ENCODE data around the gene TBC1D7. TPM values are rescaled to one million over a fixed set of nuclear protein-coding genes. Genes with fewer than 3 reads are reported as not detected.

TBC1D7 gene
- total and polyA plus RNA-seq, 5 experiments from 2014 or later = 11.8 to 19.2 (median 17.1) TPM

DNA sequence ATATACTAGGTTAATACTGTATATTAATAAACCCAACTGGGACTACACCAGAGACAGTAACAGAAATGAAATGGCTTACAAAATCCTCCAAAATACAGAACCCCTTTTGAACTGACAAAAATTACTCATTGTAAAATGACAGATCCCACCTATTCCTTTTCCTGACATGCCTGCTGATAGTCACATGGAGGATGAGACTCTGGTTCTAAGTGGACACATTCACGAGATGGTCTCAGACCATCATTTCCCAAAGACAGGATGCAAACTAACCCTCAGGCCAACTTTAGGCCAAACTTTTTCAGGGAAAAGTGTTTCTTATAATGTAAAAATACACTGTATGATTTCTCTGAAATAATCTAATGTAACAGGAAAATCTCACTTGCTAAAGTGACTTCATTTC is 22.5 kb downstream of the TBC1D7 start:
- Mint-ChIP-seq H3K9me3 (no peaks in the 10 kb centered on the region), H3K4me3 (no peak overlapping the region), H3K4me1 (peaks cover 0 to 46% (median 6%) of the 10 kb centered on the region in 4 donors), H3K27me3 (no peaks in the 10 kb centered on the region), H3K36me3 (peaks cover 6 to 89% (median 52%) of the 10 kb centered on the region in 3 donors), H3K27ac (peak overlapping the region in 2 of 10 donors; percentile 41 to 44)
- POLR2A ChIA-PET = no interaction called here
- ATAC-seq = no peak
- no peak for DNase-seq

DNA sequence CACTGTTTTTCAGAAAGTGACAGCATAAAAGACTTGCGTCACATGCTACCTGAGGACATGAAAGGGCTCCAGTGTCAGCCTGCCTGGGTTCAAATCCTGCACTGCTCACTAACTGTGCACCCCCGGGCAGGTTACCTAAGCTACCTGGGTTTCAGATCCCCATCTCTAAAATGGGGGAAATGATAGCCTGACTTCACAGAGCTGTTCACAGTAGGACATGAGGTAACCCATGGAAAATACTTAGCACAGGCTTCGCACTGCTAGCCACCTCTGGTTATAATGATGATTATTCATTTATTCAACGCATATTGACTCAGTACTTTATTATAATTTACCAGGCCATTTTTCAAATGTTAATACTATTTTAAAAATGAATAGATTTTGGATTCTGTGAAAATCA is 23.0 kb downstream of the TBC1D7 start:
- POLR2A ChIA-PET = no interaction called here
- Mint-ChIP-seq H3K4me3 (no peak overlapping the region), H3K27me3 (no peaks in the 10 kb centered on the region), H3K36me3 (peaks cover 6 to 89% (median 56%) of the 10 kb centered on the region in 3 donors), H3K4me1 (peaks cover 0 to 49% (median 7%) of the 10 kb centered on the region in 4 donors), H3K27ac (peak overlapping the region in 1 of 10 donors; percentile 81), H3K9me3 (no peaks in the 10 kb centered on the region)
- DNase-seq (no peak), ATAC-seq (no peak)

DNA sequence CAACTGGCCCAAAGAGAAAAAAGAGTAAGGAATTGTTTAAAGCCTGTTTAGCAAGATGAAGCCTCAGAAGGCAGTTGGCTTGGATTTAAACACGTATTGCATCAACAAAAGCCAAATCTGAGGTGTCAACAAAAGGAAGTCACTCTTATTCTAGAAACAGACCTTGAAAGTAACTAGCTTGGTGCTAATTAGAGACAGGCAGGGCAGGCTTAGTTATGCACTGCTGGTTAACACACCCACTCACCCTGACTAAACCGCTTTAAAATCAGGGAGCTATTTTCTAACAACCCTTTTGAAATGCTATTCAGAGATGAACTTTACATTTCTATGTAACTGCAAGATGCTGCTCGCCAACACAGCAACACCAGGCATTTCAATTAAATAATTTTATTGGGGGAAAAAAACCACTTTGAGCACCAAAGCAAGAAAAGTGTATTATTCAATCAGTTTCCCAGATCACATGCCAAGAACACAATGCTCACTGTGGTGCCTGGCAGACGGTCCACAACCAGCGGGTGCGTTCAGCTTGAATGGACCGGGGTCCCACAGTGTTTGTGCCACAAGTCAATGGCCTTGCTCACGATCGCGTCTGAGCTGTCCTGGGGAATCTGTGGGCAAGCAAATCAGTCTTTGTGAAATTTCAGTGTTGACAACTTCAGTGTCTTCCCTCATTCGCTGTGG is 23.6 kb downstream of the TBC1D7 start:
- ATAC-seq (no peak), DNase-seq (no peak)
- peaks cover 6 to 88% (median 57%) of the 10 kb centered on the region in 3 donors for H3K36me3 Mint-ChIP-seq
- POLR2A ChIA-PET = no interaction called here
- no peaks in the 10 kb centered on the region for H3K27me3 Mint-ChIP-seq
- peaks cover 0 to 53% (median 7%) of the 10 kb centered on the region in 4 donors for H3K4me1 Mint-ChIP-seq
- peak overlapping the region in 2 of 10 donors; percentile 18 to 69 for H3K4me3 Mint-ChIP-seq
- H3K27ac Mint-ChIP-seq = peak overlapping the region in 2 of 10 donors; percentile 37 to 81
- H3K9me3 Mint-ChIP-seq = no peaks in the 10 kb centered on the region

DNA sequence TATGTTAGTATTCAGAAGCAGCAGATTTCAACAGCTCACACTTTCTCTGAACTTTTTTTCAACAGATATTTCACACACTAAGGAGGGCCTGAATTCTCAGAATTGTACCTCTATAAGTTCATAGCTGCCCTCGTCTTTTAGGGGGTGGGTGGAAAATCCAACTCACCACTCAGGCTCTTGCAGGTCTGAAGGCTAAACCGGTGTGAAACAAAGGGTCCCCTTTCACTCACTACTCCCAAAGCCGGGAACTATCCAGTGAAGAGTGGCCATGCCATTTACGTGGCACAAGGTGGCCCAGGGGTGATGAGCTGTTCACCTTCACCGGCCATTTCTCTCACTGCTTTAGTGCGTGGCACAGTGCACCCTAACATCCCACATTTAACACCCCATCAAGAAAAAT is 24.2 kb downstream of the TBC1D7 start:
- POLR2A ChIA-PET = no interaction called here
- peak overlapping the region in 1 of 10 donors; percentile 81 for H3K27ac Mint-ChIP-seq

DNA sequence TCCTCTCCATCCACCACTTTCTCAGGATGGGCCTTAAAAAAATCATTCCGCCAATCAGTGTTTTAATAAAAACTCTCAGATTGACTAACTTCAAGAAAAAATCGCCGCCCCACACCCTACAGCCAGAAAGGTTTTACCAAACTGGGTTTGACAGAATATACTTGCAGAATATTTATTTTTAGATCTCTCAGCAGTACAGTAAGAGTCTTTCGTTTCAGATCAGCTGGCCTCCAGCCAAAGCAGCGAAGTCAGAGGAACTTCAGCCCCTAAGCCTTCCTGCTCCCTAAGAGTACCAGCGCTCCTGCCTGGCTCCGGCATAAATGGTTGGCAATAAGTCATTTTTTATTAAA is 24.7 kb downstream of the TBC1D7 start:
- peaks cover 0 to 54% (median 6%) of the 10 kb centered on the region in 4 donors for H3K4me1 Mint-ChIP-seq
- H3K4me3 Mint-ChIP-seq = peak overlapping the region in 2 of 10 donors; percentile 40 to 43
- peak overlapping the region in 3 of 10 donors; percentile 17 to 71 (median 59) for H3K27ac Mint-ChIP-seq
- no peaks in the 10 kb centered on the region for H3K9me3 Mint-ChIP-seq
- H3K36me3 Mint-ChIP-seq = peaks cover 6 to 87% (median 56%) of the 10 kb centered on the region in 3 donors
- POLR2A ChIA-PET = no interaction called here
- no peaks in the 10 kb centered on the region for H3K27me3 Mint-ChIP-seq
- ATAC-seq (no peak), DNase-seq (no peak)

More for the DNA sequence above, 24.2 kb downstream of the TBC1D7 start:
- H3K27me3 Mint-ChIP-seq = no peaks in the 10 kb centered on the region
- H3K9me3 Mint-ChIP-seq = no peaks in the 10 kb centered on the region
- peak overlapping the region in 2 of 10 donors; percentile 18 to 69 for H3K4me3 Mint-ChIP-seq
- peaks cover 6 to 87% (median 58%) of the 10 kb centered on the region in 3 donors for H3K36me3 Mint-ChIP-seq
- DNase-seq (no peak), ATAC-seq (no peak)
- H3K4me1 Mint-ChIP-seq = peaks cover 0 to 54% (median 7%) of the 10 kb centered on the region in 4 donors

DNA sequence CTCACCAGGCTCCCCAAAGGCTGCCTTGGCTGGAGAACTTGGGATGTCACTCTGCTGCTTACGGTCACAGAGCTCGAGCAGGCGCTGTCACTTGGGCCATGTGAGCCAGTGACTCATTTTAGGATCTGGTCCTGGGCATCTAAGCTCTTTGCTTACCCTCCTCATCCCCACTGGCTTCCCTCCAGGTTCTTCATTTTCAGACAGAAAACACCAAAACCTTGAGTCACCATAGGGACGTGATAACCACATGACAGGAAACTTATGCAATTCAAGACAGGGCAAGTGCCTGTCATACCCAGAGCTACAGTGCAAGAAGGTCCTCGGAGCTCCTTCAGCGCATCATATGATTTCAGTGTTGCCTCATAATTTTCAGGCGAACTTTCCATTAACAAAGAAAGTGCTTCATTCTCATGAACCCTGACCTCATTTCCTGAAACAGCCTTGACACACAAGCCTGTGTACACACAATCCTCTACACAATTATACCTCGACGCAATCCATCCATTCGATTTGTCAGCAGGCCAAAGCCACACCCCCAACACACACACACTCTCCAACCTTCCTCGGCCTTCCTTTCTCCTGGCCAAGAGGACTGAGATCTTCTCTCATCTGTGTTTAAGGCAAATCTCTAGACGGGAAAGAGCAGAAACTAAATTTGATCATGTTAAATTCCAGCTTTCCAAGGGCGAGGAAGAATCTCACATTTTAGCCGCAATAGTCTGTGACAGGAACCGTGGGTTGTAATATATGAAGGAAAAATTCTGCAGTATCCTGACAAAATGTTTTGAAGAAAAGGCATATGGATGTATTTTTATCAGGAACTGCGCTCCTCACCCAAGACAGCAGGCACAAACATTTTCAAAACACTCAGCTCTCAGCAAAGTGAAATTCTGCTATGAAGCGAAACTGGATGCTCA is 25.3 kb downstream of the TBC1D7 start:
- POLR2A ChIA-PET = no interaction called here
- DNase-seq = peak in 1 of 10 donors; percentile 16

DNA sequence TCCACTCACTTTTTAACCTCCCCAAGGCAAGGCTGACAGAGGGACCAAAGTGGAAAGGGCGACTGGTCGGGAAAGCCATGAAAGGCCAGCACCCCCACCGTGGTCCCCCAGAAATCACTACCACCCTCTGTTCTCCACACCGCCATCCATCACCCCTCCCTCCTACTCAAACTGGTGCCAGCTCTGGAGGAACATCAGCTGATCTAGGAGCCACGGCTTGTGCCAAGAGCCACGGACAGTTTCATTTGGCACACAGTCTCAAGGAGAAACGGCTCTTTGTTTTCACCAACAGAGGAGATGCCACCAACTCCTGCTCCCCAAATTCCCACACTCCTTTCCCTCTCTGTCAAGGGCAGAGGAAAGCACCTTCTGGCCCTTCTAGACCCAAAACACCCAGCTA is 26.0 kb downstream of the TBC1D7 start:
- H3K27me3 Mint-ChIP-seq = no peaks in the 10 kb centered on the region
- POLR2A ChIA-PET = no interaction called here
- no peaks in the 10 kb centered on the region for H3K9me3 Mint-ChIP-seq
- H3K36me3 Mint-ChIP-seq = peaks cover 15 to 88% (median 54%) of the 10 kb centered on the region in 3 donors
- DNase-seq (no peak), ATAC-seq (no peak)
- H3K4me3 Mint-ChIP-seq = no peak overlapping the region
- peak overlapping the region in 6 of 10 donors; percentile 4 to 74 (median 66) for H3K27ac Mint-ChIP-seq
- H3K4me1 Mint-ChIP-seq = peaks cover 0 to 48% (median 6%) of the 10 kb centered on the region in 4 donors

More for the DNA sequence above, 25.3 kb downstream of the TBC1D7 start:
- peak overlapping the region in 2 of 10 donors; percentile 43 to 50 for H3K4me3 Mint-ChIP-seq
- H3K27ac Mint-ChIP-seq = peak overlapping the region in 8 of 10 donors; percentile 6 to 74 (median 60)
- peaks cover 0 to 51% (median 6%) of the 10 kb centered on the region in 4 donors for H3K4me1 Mint-ChIP-seq
- peaks cover 10 to 88% (median 57%) of the 10 kb centered on the region in 3 donors for H3K36me3 Mint-ChIP-seq
- H3K9me3 Mint-ChIP-seq = no peaks in the 10 kb centered on the region
- ATAC-seq = peak; percentile 32 to 50
- H3K27me3 Mint-ChIP-seq = no peaks in the 10 kb centered on the region

DNA sequence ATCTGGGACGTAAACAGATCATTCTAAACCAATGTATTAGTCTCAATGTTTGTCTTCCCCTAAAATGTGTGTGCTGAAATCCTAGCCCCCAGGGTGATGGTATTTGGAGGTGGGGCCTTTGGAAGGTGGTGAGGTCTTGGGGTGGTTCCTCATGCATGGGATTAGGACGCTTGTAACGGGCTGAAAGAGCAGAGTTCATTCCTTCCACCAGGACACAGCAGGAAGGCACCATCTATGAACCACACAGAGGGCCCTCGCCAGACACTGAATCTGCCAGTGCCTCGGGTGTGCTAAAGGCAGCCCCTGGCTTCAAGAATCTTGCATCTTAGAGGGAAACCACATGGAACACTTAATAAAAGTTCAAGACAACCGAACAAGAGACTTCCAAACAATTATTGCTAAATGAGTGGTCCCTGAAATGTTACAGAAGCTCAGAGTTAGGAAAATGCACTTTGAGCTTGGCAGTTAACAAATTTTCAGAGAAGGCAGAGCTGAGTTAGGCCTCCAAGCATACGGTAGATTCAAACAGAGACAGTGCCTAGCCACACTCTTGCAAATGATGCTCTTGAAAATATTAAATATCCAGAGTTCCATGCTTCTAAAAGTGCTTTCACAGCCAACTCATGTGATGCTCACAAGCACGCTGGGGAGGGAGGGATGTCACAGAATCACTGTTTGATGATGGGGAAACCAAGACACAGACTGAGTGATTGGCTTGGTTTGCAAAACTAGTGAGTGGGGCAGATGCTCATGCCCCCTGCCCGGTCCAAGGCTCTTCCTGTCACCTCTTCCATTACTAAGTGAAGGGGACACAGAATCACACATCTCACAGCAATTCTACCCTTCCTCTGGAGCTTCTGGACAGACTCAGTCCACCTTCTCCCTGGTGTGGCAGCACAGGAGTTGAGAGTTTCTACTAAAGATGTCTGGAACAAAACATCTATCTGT is 27.4 kb downstream of the TBC1D7 start:
- peak overlapping the region in 1 of 10 donors; percentile 35 for H3K27ac Mint-ChIP-seq
- H3K4me3 Mint-ChIP-seq = no peak overlapping the region
- H3K9me3 Mint-ChIP-seq = no peaks in the 10 kb centered on the region
- no peaks in the 10 kb centered on the region for H3K27me3 Mint-ChIP-seq
- peaks cover 0 to 54% (median 6%) of the 10 kb centered on the region in 4 donors for H3K4me1 Mint-ChIP-seq
- H3K36me3 Mint-ChIP-seq = peaks cover 15 to 87% (median 48%) of the 10 kb centered on the region in 3 donors
- DNase-seq = no peak
- ATAC-seq = no peak
- POLR2A ChIA-PET = no interaction called here

DNA sequence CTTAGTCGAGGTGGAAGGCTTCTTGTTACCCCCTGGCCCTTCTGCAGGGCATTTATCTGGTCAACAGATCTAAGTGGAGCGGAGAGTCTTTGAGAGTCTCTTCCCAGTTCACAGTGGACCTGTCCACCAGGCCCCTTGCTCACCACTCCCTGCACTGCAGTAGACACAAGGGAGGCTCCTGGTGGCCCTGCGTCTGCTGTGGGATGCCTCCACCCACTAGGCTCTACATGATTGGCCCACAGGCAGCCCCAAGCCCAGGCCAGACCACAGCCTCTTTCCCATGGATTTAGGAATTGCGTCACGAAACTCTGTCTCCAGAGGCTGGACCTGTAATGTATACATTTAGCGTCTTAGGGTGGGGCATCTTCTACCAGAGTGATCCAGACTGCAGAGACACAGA is 28.4 kb downstream of the TBC1D7 start:
- H3K9me3 Mint-ChIP-seq = no peaks in the 10 kb centered on the region
- no peak overlapping the region for H3K27ac Mint-ChIP-seq
- peaks cover 0 to 49% (median 6%) of the 10 kb centered on the region in 4 donors for H3K4me1 Mint-ChIP-seq
- no peaks in the 10 kb centered on the region for H3K27me3 Mint-ChIP-seq
- ATAC-seq (no peak), DNase-seq (no peak)
- H3K4me3 Mint-ChIP-seq = peak overlapping the region in 1 of 10 donors; percentile 30
- H3K36me3 Mint-ChIP-seq = peaks cover 18 to 87% (median 49%) of the 10 kb centered on the region in 3 donors
- POLR2A ChIA-PET = no interaction called here

DNA sequence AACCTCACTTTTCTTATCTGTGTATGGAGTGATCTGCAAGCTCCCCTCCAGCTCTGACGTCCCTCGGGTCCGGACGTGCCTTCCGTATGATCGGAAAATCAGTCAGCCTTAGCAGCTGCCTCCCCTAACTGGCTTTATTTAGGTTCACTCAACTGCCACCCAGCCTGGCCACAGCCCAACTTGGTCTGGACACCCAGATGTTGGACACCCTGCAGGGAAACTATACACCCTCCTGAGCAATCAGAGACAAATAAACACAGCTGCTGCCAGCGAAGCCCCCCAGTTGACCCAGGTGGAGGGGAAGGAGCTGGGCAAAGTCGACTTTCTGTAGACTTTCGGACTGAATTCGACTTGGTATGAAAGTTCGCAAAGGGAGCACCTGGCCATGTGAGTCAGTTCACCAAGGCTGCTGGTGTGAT is 28.9 kb downstream of the TBC1D7 start:
- Mint-ChIP-seq H3K9me3 (no peaks in the 10 kb centered on the region), H3K4me3 (peak overlapping the region in 1 of 10 donors; percentile 30), H3K27me3 (no peaks in the 10 kb centered on the region), H3K27ac (no peak overlapping the region), H3K36me3 (peaks cover 23 to 87% (median 49%) of the 10 kb centered on the region in 3 donors), H3K4me1 (peaks cover 0 to 44% (median 5%) of the 10 kb centered on the region in 4 donors)
- POLR2A ChIA-PET = no interaction called here
- no peak for DNase-seq
- ATAC-seq = peak in 1 of 2 donors; percentile 41

DNA sequence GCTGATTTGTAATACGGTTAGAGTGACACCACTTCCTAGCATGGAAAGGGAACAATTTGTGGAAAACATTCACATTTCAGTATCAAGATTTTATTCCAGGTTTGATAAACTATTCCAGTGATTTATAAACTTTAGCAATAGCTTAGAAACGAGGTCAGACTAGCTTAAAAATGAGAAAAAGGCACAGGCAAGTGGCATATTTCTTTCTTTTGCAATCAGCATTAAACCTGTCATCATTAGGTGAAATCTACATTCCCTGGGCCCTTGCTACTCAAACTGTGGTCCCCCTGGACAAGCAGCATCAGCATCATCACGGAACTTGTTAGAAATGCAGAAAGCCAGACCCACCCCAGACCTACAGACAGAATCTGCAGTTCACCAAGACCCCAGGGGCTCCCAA is 29.9 kb downstream of the TBC1D7 start:
- H3K36me3 Mint-ChIP-seq = peaks cover 31 to 85% (median 51%) of the 10 kb centered on the region in 3 donors
- no peak for DNase-seq
- POLR2A ChIA-PET = no interaction called here
- no peak for ATAC-seq
- H3K27me3 Mint-ChIP-seq = no peaks in the 10 kb centered on the region
- no peak overlapping the region for H3K27ac Mint-ChIP-seq
- H3K4me1 Mint-ChIP-seq = peaks cover 0 to 34% (median 5%) of the 10 kb centered on the region in 4 donors
- no peaks in the 10 kb centered on the region for H3K9me3 Mint-ChIP-seq
- H3K4me3 Mint-ChIP-seq = no peak overlapping the region

DNA sequence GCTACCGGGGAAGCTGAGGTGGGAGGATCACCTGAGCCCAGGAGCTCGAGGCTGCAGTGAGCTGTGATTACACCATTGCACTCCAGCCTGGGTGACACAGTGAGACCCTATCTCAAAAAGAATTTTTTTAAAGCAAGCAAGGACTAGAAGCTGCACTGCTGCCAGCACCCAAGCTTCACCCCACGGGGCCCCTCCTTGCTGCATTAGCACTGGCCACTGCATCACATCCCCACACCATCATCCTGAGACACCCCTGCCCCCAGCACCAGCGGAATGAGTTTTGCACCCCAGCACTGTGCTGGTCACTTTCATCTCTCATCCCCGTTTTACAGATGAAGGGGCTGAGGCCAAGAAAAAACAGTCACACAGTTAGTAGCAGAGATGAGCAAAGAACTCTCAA is 30.9 kb downstream of the TBC1D7 start:
- Mint-ChIP-seq H3K27me3 (no peaks in the 10 kb centered on the region), H3K9me3 (no peaks in the 10 kb centered on the region), H3K4me1 (peaks cover 0 to 23% (median under 1%) of the 10 kb centered on the region in 4 donors), H3K27ac (no peak overlapping the region), H3K36me3 (peaks cover 25 to 85% (median 52%) of the 10 kb centered on the region in 3 donors), H3K4me3 (no peak overlapping the region)
- ATAC-seq (no peak), DNase-seq (no peak)
- POLR2A ChIA-PET = no interaction called here
